Measurements from ENCODE around the gene ZNF665.

GRCh38 chr19:53190253-53190652 is 2.9 kb downstream of the ZNF665 start:
- TF ChIP-seq CTCF (conservative IDR thresholded peaks at IDR 0.05 in 1 of 2, IDR thresholded peaks at IDR 0.05 in 1 of 2; ENCODE audit: low read depth in 1 of 2, low read length in 2 of 2) (no peak), EZH2 (IDR thresholded peaks at IDR 0.05; ENCODE audit: low read length, missing control alignments) (no peak)
